Loucy (cell line): ENCODE measurements around the gene SHROOM4.

Experiments
- EZH2phosphoT487 ChIP-seq: fragments of 200-600 bp; IDR thresholded peaks from 2 replicates; pipeline ENCODE4 v1.6.1; 2018; ENCODE audit warnings: antibody characterized with exemption, mild to moderate bottlenecking, moderate library complexity, borderline replicate concordance
- TF ChIP-seq, protein P1 (sequence below): fragments of 200-600 bp; sonication (generic); conservative IDR thresholded peaks from 2 replicates; pipeline ENCODE4 v1.5.1; 2014; ENCODE audit warnings: mild to moderate bottlenecking, antibody characterized with exemption, low read length

DNA sequence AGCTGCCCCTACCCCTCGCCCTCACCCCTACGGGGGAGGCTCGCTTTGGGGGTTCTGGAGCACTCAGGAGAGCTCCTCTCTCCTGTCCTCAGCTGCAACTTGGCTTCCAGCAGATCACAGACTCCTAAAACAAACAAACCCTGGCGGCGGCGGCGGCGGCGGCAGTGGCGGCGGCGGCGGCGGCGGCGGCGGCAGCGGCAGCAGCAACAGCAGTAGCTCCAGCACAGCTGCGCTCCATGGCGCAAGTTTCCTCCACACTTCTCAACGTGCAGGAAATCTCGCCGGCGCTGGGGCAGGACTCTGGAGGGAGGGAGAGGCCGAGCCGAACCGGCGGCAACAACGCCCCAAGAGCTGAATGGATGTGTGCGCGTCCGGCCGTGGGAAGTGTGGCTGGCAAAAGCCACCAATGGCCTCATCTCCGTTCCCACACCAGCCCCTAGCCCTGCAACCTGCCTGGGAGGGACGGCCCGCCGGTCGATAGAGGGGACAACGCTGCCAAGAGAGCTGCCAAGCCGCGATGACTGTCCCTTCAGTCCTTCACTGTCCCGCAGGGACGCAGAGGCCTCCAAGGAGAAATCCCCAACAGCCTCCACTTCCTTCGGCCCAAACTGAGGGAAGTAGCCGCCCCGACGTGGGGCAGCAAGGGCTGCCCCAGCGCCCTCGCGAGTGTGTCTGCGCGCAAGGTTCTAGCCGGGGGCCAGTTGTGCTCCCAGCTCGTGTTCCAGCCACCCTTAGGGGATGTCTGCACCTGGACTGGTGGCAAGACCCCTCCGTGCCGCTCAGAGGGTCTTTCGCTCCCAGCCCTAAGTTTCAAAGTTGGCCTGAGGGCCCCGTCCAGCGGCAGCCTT, 775 bp downstream of the SHROOM4 start:
- TF ChIP-seq, protein P1, sequence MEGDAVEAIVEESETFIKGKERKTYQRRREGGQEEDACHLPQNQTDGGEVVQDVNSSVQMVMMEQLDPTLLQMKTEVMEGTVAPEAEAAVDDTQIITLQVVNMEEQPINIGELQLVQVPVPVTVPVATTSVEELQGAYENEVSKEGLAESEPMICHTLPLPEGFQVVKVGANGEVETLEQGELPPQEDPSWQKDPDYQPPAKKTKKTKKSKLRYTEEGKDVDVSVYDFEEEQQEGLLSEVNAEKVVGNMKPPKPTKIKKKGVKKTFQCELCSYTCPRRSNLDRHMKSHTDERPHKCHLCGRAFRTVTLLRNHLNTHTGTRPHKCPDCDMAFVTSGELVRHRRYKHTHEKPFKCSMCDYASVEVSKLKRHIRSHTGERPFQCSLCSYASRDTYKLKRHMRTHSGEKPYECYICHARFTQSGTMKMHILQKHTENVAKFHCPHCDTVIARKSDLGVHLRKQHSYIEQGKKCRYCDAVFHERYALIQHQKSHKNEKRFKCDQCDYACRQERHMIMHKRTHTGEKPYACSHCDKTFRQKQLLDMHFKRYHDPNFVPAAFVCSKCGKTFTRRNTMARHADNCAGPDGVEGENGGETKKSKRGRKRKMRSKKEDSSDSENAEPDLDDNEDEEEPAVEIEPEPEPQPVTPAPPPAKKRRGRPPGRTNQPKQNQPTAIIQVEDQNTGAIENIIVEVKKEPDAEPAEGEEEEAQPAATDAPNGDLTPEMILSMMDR, result no peak
- no peak for TF ChIP-seq EZH2phosphoT487
